Activated CD4-positive, alpha-beta T cell treated with anti-CD3 and anti-CD28 coated beads for 1 hour (primary cell): ENCODE data around the gene KIAA0825.
A peak's percentile ranks its signal among the peaks of the same experiment; 100 is the strongest.
"Not testable (repeated sequence)": the region's sequence is repeated elsewhere in the genome, so short reads cannot be mapped to it uniquely, and the experiment has no call there.

Experiments
- DNase-seq: peaks from one replicate; pipeline ENCODE4 v3.0.0-alpha.2; 2020

Gene KIAA0825

DNA sequence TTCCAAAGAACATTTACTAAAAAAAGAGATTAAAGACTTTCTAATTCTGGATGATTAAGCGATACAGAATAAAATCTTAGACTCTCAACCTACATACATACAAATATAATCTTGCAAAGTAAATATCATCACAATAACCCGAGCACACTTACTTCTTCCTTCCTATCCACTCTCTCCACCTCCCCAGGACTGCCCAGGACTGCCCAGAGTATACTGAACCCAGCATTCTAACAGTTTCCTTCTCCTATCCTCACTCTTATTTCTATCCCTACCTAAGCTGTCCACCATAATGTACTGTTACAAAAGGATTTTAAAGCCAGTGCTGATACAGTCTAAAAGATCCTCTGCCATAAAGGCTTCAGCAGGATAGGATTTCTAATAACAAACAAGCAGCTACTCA lies 463.7 kb downstream of the KIAA0825 start:
- DNase-seq, result no peak

DNA sequence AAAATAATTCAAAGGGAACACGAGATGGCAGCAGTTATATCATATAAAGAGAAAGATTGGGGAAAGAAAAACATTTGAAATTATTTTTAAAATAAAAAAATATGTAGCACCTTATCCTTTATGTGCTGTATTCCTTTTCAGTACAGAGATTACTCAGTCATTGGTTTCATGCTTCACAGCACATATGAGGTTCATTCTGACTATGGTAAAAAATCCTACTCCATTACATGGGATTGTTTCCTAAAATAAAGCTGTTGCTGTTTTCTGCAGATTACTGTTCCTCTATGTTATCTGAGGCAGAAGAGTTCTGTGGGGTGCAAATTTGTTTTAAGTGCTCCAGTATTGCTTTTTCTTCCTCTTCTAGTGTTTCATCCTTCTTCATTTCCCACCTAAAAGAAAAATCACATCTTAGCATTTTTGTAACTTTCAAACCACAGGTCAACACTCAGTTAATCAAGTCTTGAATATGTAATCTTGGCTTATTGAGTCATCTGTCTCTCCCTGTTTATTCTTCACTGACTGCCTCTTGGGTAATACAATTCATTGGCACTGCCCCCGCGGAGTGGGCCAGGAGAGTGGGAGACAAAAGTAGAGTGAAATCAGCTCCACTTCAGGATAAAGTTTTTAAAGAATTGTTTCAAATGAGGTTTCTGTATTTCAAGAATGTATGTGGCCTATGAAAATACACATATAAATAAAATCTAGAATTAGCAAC lies 464.5 kb downstream of the KIAA0825 start:
- no peak for DNase-seq

DNA sequence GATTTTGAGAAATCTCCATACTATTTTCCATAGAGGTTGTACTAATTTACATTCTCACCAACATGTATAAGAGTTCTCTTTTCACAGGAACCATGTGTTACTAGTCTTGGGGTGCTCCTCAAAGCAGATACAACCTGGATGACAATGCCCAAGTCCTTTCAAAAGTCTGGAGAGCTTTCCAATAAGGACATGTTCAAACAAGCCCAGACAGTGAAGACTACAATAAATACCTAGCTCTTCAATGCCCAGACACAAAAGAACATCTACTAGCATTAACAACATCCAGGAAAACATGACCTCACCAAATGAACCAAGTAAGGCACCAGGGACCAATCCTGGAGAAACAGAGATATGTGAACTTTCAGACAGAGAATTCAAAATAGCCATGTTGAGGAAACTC lies 474.8 kb downstream of the KIAA0825 start:
- DNase-seq, result not testable (repeated sequence)

DNA sequence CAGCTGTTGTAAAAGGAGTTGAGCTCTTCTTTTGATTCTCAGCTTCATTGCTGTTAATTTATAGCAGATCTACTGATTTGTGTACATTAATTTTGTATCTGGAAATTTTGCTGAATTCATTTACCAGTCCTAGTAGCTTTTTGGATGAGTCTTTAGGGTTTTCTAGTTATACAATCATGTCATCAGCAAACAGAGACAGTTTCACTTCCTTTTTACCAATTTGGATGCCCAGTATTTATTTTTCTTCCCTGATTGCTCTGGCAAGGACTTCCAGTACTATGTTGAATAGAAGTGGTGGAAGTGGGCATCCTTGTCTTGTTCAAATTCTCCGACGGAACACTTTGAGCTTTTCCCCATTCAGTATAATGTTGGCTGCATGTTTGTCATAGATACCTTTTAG lies 478.1 kb downstream of the KIAA0825 start:
- no peak for DNase-seq

DNA sequence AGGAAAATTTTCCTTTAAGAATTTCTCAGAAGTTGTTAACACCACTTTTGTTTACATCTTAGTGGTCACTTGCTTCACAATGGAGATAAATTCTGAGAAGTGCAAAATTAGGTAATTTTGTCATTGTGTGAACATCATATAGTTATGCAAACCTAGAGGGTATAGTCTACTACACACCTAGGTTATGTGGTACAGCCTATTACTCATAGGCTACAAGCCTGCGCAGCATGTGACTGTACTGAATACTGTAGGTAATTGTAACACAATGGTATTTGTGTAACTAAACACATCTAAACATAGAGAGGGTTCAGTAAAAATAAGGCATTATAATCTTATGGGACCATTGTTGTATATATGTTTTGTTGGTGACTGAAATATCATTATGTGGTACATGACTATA lies 488.3 kb downstream of the KIAA0825 start:
- DNase-seq, result no peak

DNA sequence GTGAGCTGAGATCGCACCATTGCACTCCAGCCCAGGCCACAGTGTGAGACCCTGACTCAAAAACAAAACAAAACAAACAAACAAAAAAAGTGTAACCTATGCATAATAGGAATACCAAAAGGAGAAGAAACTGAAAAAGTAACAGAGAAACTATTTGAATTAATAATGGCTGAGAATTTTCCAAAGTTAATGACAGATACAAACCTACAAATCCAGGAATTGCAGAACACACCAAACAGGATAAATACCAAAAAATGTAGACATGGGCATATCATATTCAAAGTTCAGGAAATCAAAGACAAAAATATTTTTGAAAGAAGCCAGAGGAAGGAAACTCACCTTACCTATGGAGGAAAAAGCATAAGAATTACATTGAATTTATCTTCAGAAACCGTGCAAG lies 493.3 kb downstream of the KIAA0825 start:
- no peak for DNase-seq

DNA sequence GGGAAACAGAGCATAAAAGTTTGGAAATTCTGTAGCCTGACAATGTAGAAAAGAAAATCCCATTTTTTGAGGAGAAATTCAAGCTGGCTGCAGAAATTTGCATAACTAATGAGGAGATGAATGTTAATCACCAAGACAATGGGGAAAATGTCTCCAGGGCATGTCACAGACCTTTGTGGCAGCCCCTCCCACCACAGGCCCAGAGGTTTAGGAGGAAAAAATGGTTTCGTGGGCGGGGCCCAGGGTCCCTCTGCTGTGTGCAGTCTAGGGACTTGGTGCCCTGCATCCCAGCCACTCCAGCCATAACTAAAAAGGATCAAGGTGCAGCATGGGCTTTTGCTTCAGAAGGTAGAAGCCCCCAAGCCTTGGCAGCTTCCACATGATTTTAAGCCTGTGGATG lies 502.1 kb downstream of the KIAA0825 start:
- not testable (repeated sequence) for DNase-seq

DNA sequence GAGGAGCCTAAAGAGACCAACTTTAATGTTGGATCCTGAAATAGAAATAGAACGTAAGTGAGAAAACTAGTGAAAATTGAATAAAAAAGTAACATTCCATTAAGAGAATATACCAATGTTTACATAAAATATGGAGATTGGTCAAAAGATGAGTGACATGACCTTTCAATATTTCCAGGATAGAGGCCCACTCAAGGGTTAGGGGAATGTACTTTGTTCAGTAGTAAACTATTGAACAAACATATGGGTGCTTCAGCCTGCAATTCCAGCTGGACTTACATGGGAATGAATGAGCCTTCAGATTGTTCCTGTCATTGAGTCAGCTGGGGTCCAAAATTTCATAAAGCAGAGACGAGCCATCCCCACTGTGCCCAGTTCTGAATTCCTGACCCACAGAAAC lies 505.3 kb downstream of the KIAA0825 start:
- no peak for DNase-seq

DNA sequence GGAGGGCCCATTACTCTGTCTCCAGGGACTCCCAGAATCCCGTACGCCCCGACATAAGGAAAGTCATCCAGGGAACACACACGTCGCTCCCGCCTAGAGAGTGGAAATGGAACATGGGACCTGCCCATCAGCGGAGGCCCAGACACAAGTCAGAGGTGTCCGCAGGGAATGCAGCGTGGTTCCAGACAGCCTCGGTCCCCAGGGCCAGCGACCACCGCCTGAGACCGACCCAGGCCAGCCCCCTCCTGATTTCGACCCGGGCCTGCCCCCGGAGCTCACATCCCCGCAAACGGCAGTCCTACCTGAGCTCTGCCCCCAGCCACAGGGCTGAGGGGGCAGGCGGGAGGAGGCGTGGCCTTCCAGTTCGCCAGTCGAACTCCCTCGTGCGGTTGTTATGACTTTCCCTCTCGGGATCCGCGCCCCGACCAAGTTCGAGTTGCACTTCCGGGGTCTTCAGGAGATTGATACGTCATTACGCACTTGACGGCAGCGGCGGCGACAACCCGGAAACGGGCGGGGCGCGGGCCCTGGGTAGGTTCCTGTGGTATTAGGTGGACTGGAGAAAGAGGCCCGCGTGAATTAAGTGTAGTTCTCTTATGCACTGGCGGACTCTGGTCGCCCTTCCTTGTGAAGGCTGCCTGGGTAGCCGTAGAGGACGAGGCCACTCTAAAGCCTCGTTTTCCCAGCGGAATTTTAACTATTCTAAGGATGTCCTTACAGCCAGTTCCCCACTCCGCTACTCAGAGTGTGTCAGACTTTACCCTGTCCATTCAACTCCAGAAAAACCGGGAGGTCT lies 507.0 kb downstream of the KIAA0825 start:
- DNase-seq, result peak; percentile 86

DNA sequence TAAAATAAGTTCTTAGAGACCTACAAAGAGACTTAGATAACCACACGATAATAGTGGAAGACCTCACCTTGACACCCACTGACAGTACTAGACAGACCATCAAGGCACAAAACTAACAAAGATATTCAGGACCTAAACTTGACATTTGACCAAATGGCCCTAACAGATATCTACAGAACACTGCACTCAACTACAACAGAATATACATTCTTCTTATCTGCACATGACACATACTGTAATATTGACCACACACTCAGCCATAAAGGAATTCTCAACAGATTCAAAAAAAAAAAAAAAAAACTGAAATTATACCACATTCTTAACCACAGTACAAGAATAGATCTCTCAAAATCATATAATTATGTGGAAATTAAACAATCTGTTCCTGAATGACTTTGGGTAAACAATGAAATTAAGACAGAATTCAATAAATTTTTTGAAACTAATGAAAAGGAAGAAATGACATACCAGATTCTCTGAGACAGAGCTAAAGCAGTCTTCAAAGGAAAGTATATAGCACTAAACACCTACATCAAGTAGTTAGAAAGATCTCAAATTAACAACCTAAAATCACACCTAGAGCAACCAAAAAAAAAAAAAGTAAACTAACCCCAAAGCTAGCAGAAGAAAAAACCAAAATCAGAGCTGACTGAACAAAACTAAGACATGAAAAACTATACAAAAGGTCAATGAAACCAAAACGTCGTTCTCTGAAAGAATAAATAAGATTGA lies 514.7 kb downstream of the KIAA0825 start:
- no peak for DNase-seq
